H1 (cell line): Measurements from ENCODE around the gene ABHD4. TPM values are rescaled to one million over a fixed set of nuclear protein-coding genes. Genes with fewer than 3 reads are reported as not detected.

Experiments
- CBX5 ChIP-seq: fragments of 300-800, 300-1000 bp; sonication (generic); IDR thresholded peaks from 2 replicates; pipeline ENCODE4 v1.7.1; 2016; ENCODE audit warnings: antibody characterized with exemption, low read length, low read depth
- CEBPB ChIP-seq: IDR thresholded peaks from 2 replicates; pipeline ENCODE4 v1.6.1; 2012; ENCODE audit warnings: low read depth, low read length
- E2F6 ChIP-seq: IDR thresholded peaks from 2 replicates; pipeline ENCODE4 v1.6.1; 2012; ENCODE audit warnings: inconsistent platforms
- GTF2F1 ChIP-seq: IDR thresholded peaks from 2 replicates; pipeline ENCODE4 v1.6.1; 2012; ENCODE audit warnings: low read depth, low read length, improper control_type of control experiment, borderline replicate concordance
- HDAC2 ChIP-seq, 2 experiments: fragments of 300-600 bp in 1 of 2; sonication (generic) in 1 of 2; IDR thresholded peaks; 2 replicates each; pipeline ENCODE4 v1.6.1; 2011 to 2012; ENCODE audit warnings: low read depth in 2 of 2, low read length in 2 of 2, mild to moderate bottlenecking in 2 of 2, moderate library complexity in 2 of 2, borderline replicate concordance in 1 of 2, inconsistent platforms in 1 of 2
- JUN ChIP-seq: IDR thresholded peaks from 2 replicates; pipeline ENCODE4 v1.6.1; 2011; ENCODE audit warnings: low read depth, mild to moderate bottlenecking, improper control_type of control experiment, low read length
- KDM5A ChIP-seq: fragments of 200-600 bp; IDR thresholded peaks from 2 replicates; pipeline ENCODE4 v1.7.1; 2012; ENCODE audit warnings: mild to moderate bottlenecking, low read length, inconsistent platforms, mixed read lengths
- POLR2AphosphoS5 ChIP-seq: IDR thresholded peaks from 2 replicates; pipeline ENCODE4 v1.6.1; 2011; ENCODE audit warnings: low read depth, low read length
- RBBP5 ChIP-seq: IDR thresholded peaks from 2 replicates; pipeline ENCODE4 v1.7.1; 2012; ENCODE audit warnings: low read depth, mild to moderate bottlenecking, inconsistent platforms, low read length, moderate library complexity, borderline replicate concordance
- SIN3A ChIP-seq, 2 experiments: IDR thresholded peaks in 1 of 2; conservative IDR thresholded peaks in 1 of 2; 2 replicates each; pipeline ENCODE4 v1.6.1; 2011 to 2012; ENCODE audit warnings: low read length in 2 of 2, improper control_type of control experiment in 1 of 2, low read depth in 1 of 2, mild to moderate bottlenecking in 1 of 2
- SP1 ChIP-seq: IDR thresholded peaks from 2 replicates; pipeline ENCODE4 v1.6.1; 2011; ENCODE audit warnings: low read depth, low read length
- TAF1 ChIP-seq: IDR thresholded peaks from 2 replicates; pipeline ENCODE4 v1.6.1; 2011; ENCODE audit warnings: mild to moderate bottlenecking, low read depth, low read length
- TAF7 ChIP-seq: optimal IDR thresholded peaks from 2 replicates; pipeline ENCODE3; 2011; ENCODE audit warnings: low read depth, mild to moderate bottlenecking, inconsistent platforms, low read length, moderate library complexity, borderline replicate concordance
- USF2 ChIP-seq: IDR thresholded peaks from 2 replicates; pipeline ENCODE4 v1.6.1; 2011; ENCODE audit warnings: low read length, improper control_type of control experiment
- polyA plus RNA-seq, 7 experiments: library from polyadenylated mRNA; depleted of rRNA in 3 of 7; stranded (reverse) in 5 of 7; unstranded in 2 of 7; fragments of >200 nt in 5 of 7; fragments of 200-250 nt in 2 of 7; gene quantifications; 1 replicate in 5 of 7; 2 replicates in 1 of 7; 4 replicates in 1 of 7; pipeline versions ENCODE4 v1.2.1 to v1.2.3, GENCODE V29; 2011 to 2013; ENCODE audit warnings: missing spikeins in 2 of 7, mixed read lengths in 2 of 7
- total RNA-seq: library from RNA; stranded (reverse); fragmentation: NEBNext Ultra II Directional; extraction: Animal tissue kit (Norgen Biotek cat#: 25700); gene quantifications from 2 replicates; pipeline ENCODE4 v1.2.1, GENCODE V29; 2021

The ABHD4 gene
- total and polyA plus RNA-seq, 2 of the 8 experiments (the other 6 are each of a cell fraction or from before 2014, with no cell fraction given) = 32.4 to 42.9 TPM

- TF ChIP-seq JUN (no peak), CBX5 (no peak), POLR2AphosphoS5 (peak; percentile 72; the same call in 1 of the 2 replicates), KDM5A (0 out of 2 replicates have a peak, but pooled peaks have one; percentile 45), SP1 (peak; percentile 15; the same call in 1 of the 2 replicates), TAF7 (no peak), TAF1 (peak; percentile 89), GTF2F1 (no peak), SIN3A (conservative IDR thresholded peaks at IDR 0.05 in 1 of 2, IDR thresholded peaks at IDR 0.05 in 1 of 2; ENCODE audit: low read depth in 1 of 2, low read length in 2 of 2) (peak; percentile 72 to 91; a peak in 2 of 4 replicates), RBBP5 (0 out of 2 replicates have a peak, but pooled peaks have one; percentile 51), CEBPB (no peak), USF2 (peak; percentile 67), E2F6 (no peak), HDAC2 (IDR thresholded peaks at IDR 0.05; ENCODE audit: borderline replicate concordance in 1 of 2, low read depth in 2 of 2, low read length in 2 of 2) (peak in 1 of 2 experiments; percentile 95; a peak in 2 of 4 replicates)
These were observed at the start of gene ABHD4 (continued) for GRCh38 chr14:22598099-22598895.
